Measurements from ENCODE around the gene UHRF2. TPM values are rescaled to one million over a fixed set of nuclear protein-coding genes. Genes with fewer than 3 reads are reported as not detected.

UHRF2 gene
- total and polyA plus RNA-seq, 2 of the 4 experiments (the other 2 are of a cell fraction) = 27.6 to 37.3 TPM

DNA sequence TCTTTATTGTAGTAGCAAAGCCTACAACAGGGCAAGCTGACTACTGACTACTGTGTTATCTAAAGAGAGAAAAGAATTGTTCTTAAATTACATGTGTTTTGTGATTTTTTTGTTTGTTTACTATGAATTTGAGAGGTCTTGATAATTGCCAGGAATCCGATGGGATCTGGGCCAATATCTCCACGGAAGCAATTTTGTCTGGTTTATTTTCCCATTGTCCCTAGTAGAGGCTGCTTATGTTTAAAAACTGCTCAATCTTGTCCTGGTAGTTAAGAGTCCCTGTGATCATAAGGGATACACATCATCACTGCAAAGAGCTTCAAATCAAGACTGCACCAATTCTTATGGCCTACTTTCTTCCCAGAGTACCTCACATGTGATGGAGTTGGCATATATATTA is 138.1 kb downstream of the UHRF2 start:
- dilution Hi-C loops (cut with HindIII; ENCODE audit: low sequenced_read_pairs, unreplicated experiment) = no loop called here
- CTCF ChIA-PET = interaction anchor here (0.6 kb wide), 1 partner anchor 293 kb away, joined by 3 read pairs; no protein-coding TSS in a partner anchor

More for the DNA sequence above, 138.1 kb downstream of the UHRF2 start:
- TF ChIP-seq MAZ (IDR thresholded peaks at IDR 0.05; ENCODE audit: borderline replicate concordance, low read depth, low read length) = no peak
- peaks cover 9% of the 10 kb centered on the region for H3K4me1 ChIP-seq (ENCODE audit: control insufficient read depth, insufficient read depth, low read length)
- H3K27ac ChIP-seq (ENCODE audit: insufficient read depth, low read length) = no peak overlapping the region
- H4K5ac ChIP-seq (ENCODE audit: low read depth, low read length) = no peak overlapping the region
- H2BK20ac ChIP-seq (ENCODE audit: low read depth, low read length) = no peak overlapping the region
- H2BK120ac ChIP-seq (ENCODE audit: low read depth, low read length) = no peak overlapping the region
- H2BK15ac ChIP-seq (ENCODE audit: low read depth, low read length) = no peak overlapping the region
- H3K23ac ChIP-seq (ENCODE audit: low read depth, low read length) = no peak overlapping the region
- H3K79me1 ChIP-seq (ENCODE audit: low read depth in 1 of 2, low read length in 2 of 2) = no peaks in the 10 kb centered on the region
- H3K4me2 ChIP-seq (ENCODE audit: low read depth, low read length) = no peak overlapping the region
- DNase-seq (no peak), ATAC-seq (ENCODE audit: low read depth) (no peak)
- peaks cover 7% of the 10 kb centered on the region for H4K20me1 ChIP-seq (ENCODE audit: insufficient read depth, low read length)
- in situ Hi-C loops (cut with MboI; ENCODE audit: low sequenced_read_pairs) (no loop called here), intact Hi-C loops (cut with micrococcal nuclease) (no loop called here)
- peak overlapping the region; percentile 76; the same call in 1 of the 2 replicates for H3K18ac ChIP-seq (ENCODE audit: low read depth, low read length)
- POLR2A ChIA-PET (ENCODE audit: unreplicated experiment) = no interaction called here
- no peak overlapping the region for H3K56ac ChIP-seq (ENCODE audit: extremely low read depth, insufficient read depth, low read length)
- H3K36me3 ChIP-seq (ENCODE audit: control insufficient read depth, insufficient read depth, low read length) = no peaks in the 10 kb centered on the region
- H3K9me3 ChIP-seq (ENCODE audit: control insufficient read depth, insufficient read depth, low read length) = no peaks in the 10 kb centered on the region
- H2AFZ ChIP-seq (replicated peaks; ENCODE audit: low read length, poor library complexity) = no peak overlapping the region
- H3K9ac ChIP-seq (ENCODE audit: low read depth, low read length) = no peak overlapping the region
- H3K14ac ChIP-seq (replicated peaks; ENCODE audit: low read depth, low read length) = no peak overlapping the region
- H2BK5ac ChIP-seq (ENCODE audit: low read depth, low read length, poor library complexity, severe bottlenecking) = no peak overlapping the region
- WGBS, 2 experiments (ENCODE audit: extremely low coverage in 2 of 2, insufficient read length in 1 of 2) = no CpG with 5 or more reads among the region's 2 CpGs
- no peak overlapping the region for H3K4me3 ChIP-seq (ENCODE audit: insufficient read depth, low read depth, low read length)
- H3K4ac ChIP-seq (ENCODE audit: low read depth, low read length) = no peak overlapping the region
- no peak overlapping the region for H4K8ac ChIP-seq (ENCODE audit: low read depth in 2 of 2, low read length in 2 of 2)
- no peak overlapping the region for H2AK9ac ChIP-seq (replicated peaks; ENCODE audit: low read depth, low read length, poor library complexity)
- H3K9me1 ChIP-seq (ENCODE audit: insufficient read depth, low read length) = peaks cover 5% of the 10 kb centered on the region; the same call in 1 of the 2 replicates
- H2AK5ac ChIP-seq (ENCODE audit: low read depth, low read length) = no peak overlapping the region
- BruUV-seq (replicated peaks) = no TSS peak
- H4K91ac ChIP-seq (ENCODE audit: insufficient read depth, low read depth, low read length) = no peak overlapping the region
- no peaks in the 10 kb centered on the region for H3K27me3 ChIP-seq (ENCODE audit: control insufficient read depth, insufficient read depth, low read length)
